Keratinocyte (primary cell): ENCODE results near the gene TRPC4AP. TPM values are rescaled to one million over a fixed set of nuclear protein-coding genes. Genes with fewer than 3 reads are reported as not detected.

Experiments used
- DNase-seq: peaks from one replicate; pipeline ENCODE4 v3.0.0-alpha.2; 2011; ENCODE audit warnings: low read depth, missing footprints, low spot score
- FAIRE-seq: peaks from 2 replicates; lab custom pipeline; 2011; peaks lifted over from hg19 to GRCh38; lab: Jason Lieb, UNC
- H2AFZ ChIP-seq: 2 replicates; pipeline ENCODE4 v1.6.0; 2012; ENCODE audit warnings: low read length, control low read depth, inconsistent platforms; ENCODE audit not compliant: control insufficient read depth
- H3K27ac ChIP-seq: 2 replicates; pipeline ENCODE4 v1.5.1; 2011; ENCODE audit warnings: low read length; ENCODE audit not compliant: control insufficient read depth, insufficient read depth
- H3K27me3 ChIP-seq: 3 replicates; pipeline ENCODE4 v1.6.0; 2011; ENCODE audit warnings: low read length; ENCODE audit not compliant: control insufficient read depth, insufficient read depth; ENCODE audit errors: extremely low read depth
- H3K36me3 ChIP-seq, 2 experiments: 2 replicates in 1 of 2; 3 replicates in 1 of 2; pipeline ENCODE4 v1.5.1; 2011; ENCODE audit warnings: low read length in 2 of 2, mild to moderate bottlenecking in 1 of 2; ENCODE audit not compliant: control insufficient read depth in 2 of 2, insufficient read depth in 2 of 2; ENCODE audit errors: extremely low read depth in 1 of 2
- H3K4me1 ChIP-seq: 3 replicates; pipeline ENCODE4 v1.5.1; 2011; ENCODE audit warnings: low read length; ENCODE audit not compliant: control insufficient read depth, insufficient read depth; ENCODE audit errors: extremely low read depth
- H3K4me2 ChIP-seq: 3 replicates; pipeline ENCODE4 v1.6.0; 2011; ENCODE audit warnings: low read depth, low read length; ENCODE audit not compliant: control insufficient read depth, insufficient read depth; ENCODE audit errors: extremely low read depth
- H3K4me3 ChIP-seq, 3 experiments: fragments of 200-600 bp in 1 of 3; sonication (generic) in 1 of 3; 2 replicates in 2 of 3; 3 replicates in 1 of 3; pipeline ENCODE4 v1.5.1; 2011 to 2016; ENCODE audit warnings: low read length in 3 of 3, mild to moderate bottlenecking in 3 of 3, control low read depth in 2 of 3, inconsistent platforms in 1 of 3, low read depth in 1 of 3, mixed read lengths in 1 of 3, mixed run types in 1 of 3, moderate library complexity in 1 of 3; ENCODE audit not compliant: control insufficient read depth in 2 of 3, insufficient read depth in 2 of 3; ENCODE audit errors: extremely low read depth in 1 of 3
- H3K79me2 ChIP-seq: 2 replicates; pipeline ENCODE4 v1.6.0; 2012; ENCODE audit warnings: low read length; ENCODE audit not compliant: control insufficient read depth, insufficient read depth
- H3K9ac ChIP-seq: 3 replicates; pipeline ENCODE4 v1.6.0; 2011; ENCODE audit warnings: low read length; ENCODE audit not compliant: control insufficient read depth, insufficient read depth; ENCODE audit errors: extremely low read depth
- H3K9me1 ChIP-seq: 3 replicates; pipeline ENCODE4 v1.6.0; 2011; ENCODE audit warnings: low read length; ENCODE audit not compliant: control insufficient read depth, insufficient read depth; ENCODE audit errors: extremely low read depth
- H3K9me3 ChIP-seq: 2 replicates; pipeline ENCODE4 v1.5.1; 2012; ENCODE audit warnings: low read depth, low read length; ENCODE audit not compliant: control insufficient read depth
- H4K20me1 ChIP-seq: 3 replicates; pipeline ENCODE4 v1.6.0; 2011; ENCODE audit warnings: low read length; ENCODE audit not compliant: control insufficient read depth, insufficient read depth; ENCODE audit errors: extremely low read depth
- CTCF ChIP-seq, 3 experiments: IDR thresholded peaks in 1 of 3; conservative IDR thresholded peaks in 1 of 3; optimal IDR thresholded peaks in 1 of 3; 2 replicates in 2 of 3; 3 replicates in 1 of 3; pipeline versions ENCODE3 to v1.5.1; 2011; ENCODE audit warnings: low read length in 3 of 3, mild to moderate bottlenecking in 3 of 3, moderate library complexity in 2 of 3, control low read depth in 1 of 3, inconsistent platforms in 1 of 3; ENCODE audit not compliant: insufficient read depth in 2 of 3; ENCODE audit errors: extremely low read depth in 1 of 3
- EZH2 ChIP-seq: IDR thresholded peaks from one replicate; pipeline ENCODE4 v1.6.1; 2012; ENCODE audit warnings: inconsistent platforms, mild to moderate bottlenecking, low read length, moderate library complexity
- dilution Hi-C: fragments of 300-500 bp; cut with MboI; formaldehyde crosslinking; loops from one replicate; pipeline ENCODE4 v1.7.0; 2020; ENCODE audit warnings: low sequenced_read_pairs; ENCODE audit not compliant: extremely low pct_ligation_motif_present
- polyA plus RNA-seq, 5 experiments: library from polyadenylated mRNA; depleted of rRNA in 3 of 5; stranded (reverse) in 3 of 5; stranded (forward) in 1 of 5; unstranded in 1 of 5; fragments of >200 nt; gene quantifications; 1 replicate in 1 of 5; 2 replicates in 3 of 5; 3 replicates in 1 of 5; pipeline versions ENCODE4 v1.2.1 to v1.2.3, GENCODE V29; 2011 to 2012; ENCODE audit warnings: missing spikeins in 2 of 5, low read depth in 1 of 5, low replicate concordance in 1 of 5

TRPC4AP gene
- polyA plus RNA-seq, 1 donor (not counting 4 experiments of a cell fraction or from before 2014, with no cell fraction given): 53.9 TPM

GRCh38 chr20:34985461-34986310 is 106.9 kb downstream of the TRPC4AP start:
- DNase-seq: no peak
- H3K79me2 ChIP-seq: no peaks in the 10 kb centered on the region
- TF ChIP-seq EZH2: no peak
- no peak for TF ChIP-seq CTCF (optimal IDR thresholded peaks at IDR 0.05 in 1 of 3, IDR thresholded peaks at IDR 0.05 in 1 of 3, conservative IDR thresholded peaks at IDR 0.05 in 1 of 3; ENCODE audit: extremely low read depth in 1 of 3, insufficient read depth in 2 of 3, low read length in 3 of 3)
- no peak overlapping the region for H3K4me3 ChIP-seq
- H3K27ac ChIP-seq: no peak overlapping the region
- no peak overlapping the region for H3K9ac ChIP-seq
- no peak overlapping the region for H3K4me2 ChIP-seq
- no peak overlapping the region for H2AFZ ChIP-seq
- no peaks in the 10 kb centered on the region for H3K36me3 ChIP-seq
- H3K27me3 ChIP-seq: peaks cover 24% of the 10 kb centered on the region
- no peaks in the 10 kb centered on the region for H3K4me1 ChIP-seq
- FAIRE-seq: no peak
- no peaks in the 10 kb centered on the region for H3K9me3 ChIP-seq
- H3K9me1 ChIP-seq: no peaks in the 10 kb centered on the region
- H4K20me1 ChIP-seq: no peaks in the 10 kb centered on the region
- dilution Hi-C loops: no loop called here

DNA sequence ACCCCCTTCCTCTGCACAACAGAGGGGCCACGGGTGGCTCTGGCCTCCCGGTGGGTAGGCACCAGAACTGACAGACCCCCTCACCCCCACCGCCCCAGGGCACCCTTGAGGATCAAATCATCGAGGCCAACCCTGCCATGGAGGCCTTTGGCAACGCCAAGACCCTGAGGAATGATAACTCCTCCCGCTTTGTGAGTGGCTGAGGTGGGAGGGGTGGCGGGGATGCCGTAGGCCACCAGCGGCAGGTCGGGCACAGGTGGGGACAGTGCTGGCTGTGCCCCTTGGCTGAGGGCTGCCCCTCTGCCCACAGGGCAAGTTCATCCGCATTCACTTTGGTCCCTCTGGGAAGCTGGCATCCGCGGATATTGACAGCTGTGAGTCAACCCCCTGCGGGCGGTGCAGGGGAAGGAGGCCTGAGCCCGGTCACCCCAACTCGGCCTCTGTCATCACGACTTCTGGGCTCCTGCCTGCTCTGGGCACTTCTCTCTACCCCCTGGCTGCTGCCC is 107.8 kb downstream of the TRPC4AP start:
- no peak overlapping the region for H3K4me2 ChIP-seq
- dilution Hi-C loops: no loop called here
- TF ChIP-seq CTCF (optimal IDR thresholded peaks at IDR 0.05 in 1 of 3, IDR thresholded peaks at IDR 0.05 in 1 of 3, conservative IDR thresholded peaks at IDR 0.05 in 1 of 3; ENCODE audit: extremely low read depth in 1 of 3, insufficient read depth in 2 of 3, low read length in 3 of 3): no peak
- TF ChIP-seq EZH2: no peak
- H3K9me1 ChIP-seq: no peaks in the 10 kb centered on the region
- DNase-seq (no peak), FAIRE-seq (no peak)
- H3K4me3 ChIP-seq: no peak overlapping the region
- no peaks in the 10 kb centered on the region for H3K36me3 ChIP-seq
- H3K9me3 ChIP-seq: no peaks in the 10 kb centered on the region
- no peaks in the 10 kb centered on the region for H3K79me2 ChIP-seq
- H3K4me1 ChIP-seq: no peaks in the 10 kb centered on the region
- peaks cover 24% of the 10 kb centered on the region for H3K27me3 ChIP-seq
- no peak overlapping the region for H2AFZ ChIP-seq
- no peaks in the 10 kb centered on the region for H4K20me1 ChIP-seq
- H3K9ac ChIP-seq: no peak overlapping the region
- H3K27ac ChIP-seq: no peak overlapping the region
